M059J (cell line): ENCODE measurements around the gene NEURL3. TPM values are rescaled to one million over a fixed set of nuclear protein-coding genes. Genes with fewer than 3 reads are reported as not detected.
"Not testable (repeated sequence)": the region's sequence is repeated elsewhere in the genome, so short reads cannot be mapped to it uniquely, and the experiment has no call there.

Source experiments
- DNase-seq: peaks from one replicate; pipeline ENCODE4 v3.0.0-alpha.2; 2012; ENCODE audit warnings: low read depth
- total RNA-seq: library from RNA; depleted of rRNA; stranded (reverse); fragments of >200 nt; shearing (Covaris generic); gene quantifications from 2 replicates; pipeline ENCODE4 v1.2.3, GENCODE V29; 2014; rRNA removed

Gene NEURL3, protein sequence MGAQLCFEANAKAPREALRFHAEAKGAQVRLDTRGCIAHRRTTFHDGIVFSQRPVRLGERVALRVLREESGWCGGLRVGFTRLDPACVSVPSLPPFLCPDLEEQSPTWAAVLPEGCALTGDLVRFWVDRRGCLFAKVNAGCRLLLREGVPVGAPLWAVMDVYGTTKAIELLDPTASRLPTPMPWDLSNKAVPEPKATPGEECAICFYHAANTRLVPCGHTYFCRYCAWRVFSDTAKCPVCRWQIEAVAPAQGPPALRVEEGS
- 0.59 and 1.1 TPM in 2 replicates for total RNA-seq

DNA sequence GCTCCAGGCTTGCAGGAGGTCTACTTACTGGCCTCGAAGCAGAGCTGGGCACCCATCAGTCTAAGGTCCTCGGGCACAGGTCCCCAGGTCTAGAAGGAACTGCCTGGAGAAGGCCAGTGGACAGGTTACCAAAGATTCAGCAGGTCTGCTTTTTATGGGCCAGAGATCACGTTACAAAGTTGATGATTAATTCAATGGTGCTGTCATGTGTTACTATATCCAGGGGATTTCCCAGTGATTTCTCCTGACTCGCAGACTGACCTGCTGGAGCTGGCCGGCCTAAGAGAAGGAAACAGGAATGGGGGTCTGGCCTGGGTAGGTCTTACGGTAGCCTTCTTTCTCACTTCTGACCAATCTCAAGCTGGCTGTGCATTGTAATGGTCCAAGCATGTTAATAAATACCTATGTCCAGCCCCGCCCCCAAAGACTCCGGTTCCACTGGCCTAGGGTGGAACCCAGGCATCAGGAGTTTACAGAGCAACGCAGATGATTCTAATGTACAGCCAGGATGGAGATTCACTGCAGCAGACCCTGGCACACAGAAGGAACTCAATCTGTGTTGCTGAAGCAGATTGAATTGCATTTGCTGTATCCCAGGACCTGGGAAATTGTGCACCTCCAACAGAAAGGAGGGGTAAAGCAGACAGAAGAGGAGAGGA is at the start of gene NEURL3:
Gene NEURL3, minus strand, starts transcription at position 127 of the 659 bp plus-strand sequence. Its CDS starts 71 bp downstream, at position 56.
- DNase-seq: peak; percentile 83

DNA sequence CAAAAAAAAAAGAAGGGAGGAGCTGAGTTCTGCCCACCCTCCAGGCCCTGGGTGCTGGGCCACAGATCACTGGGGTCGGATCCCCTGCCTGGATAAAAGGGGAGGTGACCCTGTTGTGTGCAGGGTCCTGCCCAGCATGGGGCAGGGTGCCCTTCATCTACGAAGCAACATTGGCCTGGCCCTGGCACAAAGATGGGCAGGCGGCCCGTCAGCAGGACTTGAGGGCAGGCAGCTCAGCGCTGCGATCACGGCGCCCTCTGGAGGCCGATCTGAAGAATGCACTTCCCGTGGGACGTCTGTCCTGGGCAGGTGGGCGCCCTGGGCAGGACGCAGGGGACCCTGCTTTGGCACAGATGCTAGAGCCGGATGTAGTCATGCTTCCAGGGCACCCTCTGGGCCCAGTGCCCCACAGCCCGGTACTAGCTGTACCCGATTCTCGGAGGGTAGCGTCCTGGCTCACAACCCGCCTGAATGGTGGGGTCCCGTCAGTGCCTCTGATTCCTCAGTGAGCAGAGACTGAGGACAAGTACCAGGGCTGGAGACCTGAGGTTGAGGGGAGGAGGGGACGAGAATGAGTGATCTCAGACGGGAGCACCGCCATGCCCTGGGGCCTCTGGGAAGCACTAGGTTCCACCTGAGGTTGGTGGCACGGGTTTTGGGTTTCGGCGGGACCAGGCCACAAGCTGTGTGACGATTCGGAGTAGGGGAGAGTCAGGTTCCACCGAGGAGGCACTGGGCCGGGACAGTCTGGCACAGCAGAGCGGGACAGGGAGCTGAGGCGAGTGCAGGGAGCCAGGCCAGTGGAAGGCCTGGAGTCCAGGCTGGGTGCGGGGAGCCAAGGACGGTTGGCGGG is 49.4 kb upstream of the NEURL3 start:
- DNase-seq: peak; percentile 44

DNA sequence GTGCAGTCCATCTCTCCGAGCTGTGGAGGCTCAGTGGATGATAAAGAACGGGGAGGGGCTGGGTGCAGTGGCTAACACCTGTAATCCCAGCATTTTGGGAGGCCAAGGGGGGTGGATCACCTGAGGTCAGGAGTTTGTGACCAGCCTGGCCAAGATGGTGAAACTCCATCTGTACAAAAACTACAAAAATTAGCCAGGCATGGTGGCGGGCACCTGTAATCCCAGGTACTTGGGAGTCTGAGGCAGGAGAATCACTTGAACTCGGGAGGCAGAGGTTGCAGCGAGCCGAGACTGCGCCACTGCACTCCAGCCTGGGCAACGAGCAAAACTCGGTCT is 48.8 kb upstream of the NEURL3 start:
- not testable (repeated sequence) for DNase-seq

DNA sequence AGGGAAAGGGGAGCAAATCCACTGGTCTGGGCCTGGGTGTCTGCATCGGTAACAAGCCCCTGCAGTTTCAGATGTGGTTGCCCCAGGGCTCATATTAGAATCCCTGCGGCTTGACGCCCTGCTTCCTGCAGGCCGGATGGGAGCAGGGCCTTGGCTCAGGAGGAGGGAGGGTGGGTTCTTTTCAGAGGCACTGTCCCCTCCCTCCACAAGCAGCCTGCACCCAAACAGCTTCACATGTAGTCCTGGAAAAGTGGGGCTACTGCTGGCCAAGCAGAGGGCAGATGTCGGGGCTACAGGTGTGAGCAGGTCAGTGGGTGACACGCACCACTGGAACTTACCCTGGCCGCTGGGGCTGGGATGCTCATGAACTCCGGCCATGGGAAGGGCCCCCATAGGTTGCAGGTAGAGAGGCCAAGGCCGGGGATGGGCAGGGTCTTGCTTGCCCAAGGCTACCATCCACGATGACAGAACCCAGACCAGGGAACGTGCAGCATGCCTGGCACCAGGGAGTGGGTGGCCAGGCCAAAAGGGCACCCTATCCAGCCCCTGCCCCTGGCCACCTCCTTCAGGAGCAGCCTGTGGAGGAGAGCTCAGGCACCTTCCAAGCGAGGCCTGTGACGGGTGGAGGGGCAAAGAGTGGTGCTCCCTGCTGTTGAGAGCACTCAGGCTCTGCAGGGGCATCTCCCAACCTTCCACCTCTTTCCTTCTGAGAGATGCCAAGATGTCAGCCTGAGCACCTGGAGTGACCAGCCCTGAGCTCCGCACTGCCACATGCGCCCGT is 48.2 kb upstream of the NEURL3 start:
- no peak for DNase-seq

DNA sequence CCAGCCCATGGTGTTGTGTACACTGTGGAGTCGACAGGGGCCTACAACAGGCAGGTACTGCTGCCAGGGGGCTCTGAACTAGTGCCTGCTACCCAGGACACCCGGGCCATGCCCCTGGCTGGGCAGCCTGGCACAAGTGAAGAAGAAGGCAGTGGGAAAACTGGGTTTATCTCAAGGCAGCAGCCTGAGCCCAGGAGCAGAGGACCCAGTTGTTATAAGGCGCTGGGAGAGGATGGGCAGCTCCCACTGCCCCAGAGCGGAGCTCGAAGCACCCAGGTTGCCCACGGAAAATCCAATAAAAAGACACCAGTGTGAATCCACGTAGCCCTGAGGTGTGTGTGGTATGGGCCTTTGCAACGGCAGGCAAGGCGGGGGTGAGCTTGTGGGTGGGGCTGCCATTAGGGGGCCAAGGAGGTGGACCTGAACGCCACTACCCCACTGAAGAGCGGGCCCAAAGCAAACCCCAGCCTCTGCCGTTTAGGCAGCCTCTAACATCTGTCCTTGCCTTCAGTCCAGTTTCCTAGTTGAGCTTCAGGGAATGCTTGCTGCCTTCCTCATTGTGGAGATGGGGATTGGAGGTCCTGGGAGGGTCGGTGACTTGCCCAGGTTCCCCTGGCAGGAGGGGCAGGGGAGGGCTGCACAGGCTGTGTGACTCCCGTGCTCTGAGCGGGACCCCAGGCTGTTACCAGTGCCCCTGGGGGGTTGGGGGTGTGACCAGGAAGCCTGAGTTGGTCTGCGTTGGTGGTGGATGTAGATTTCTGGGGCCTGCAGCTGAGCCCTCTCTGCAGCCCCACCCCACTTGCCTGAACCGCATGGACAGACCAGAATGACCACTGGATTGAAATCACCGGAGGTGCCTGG is 47.4 kb upstream of the NEURL3 start:
- DNase-seq: no peak

DNA sequence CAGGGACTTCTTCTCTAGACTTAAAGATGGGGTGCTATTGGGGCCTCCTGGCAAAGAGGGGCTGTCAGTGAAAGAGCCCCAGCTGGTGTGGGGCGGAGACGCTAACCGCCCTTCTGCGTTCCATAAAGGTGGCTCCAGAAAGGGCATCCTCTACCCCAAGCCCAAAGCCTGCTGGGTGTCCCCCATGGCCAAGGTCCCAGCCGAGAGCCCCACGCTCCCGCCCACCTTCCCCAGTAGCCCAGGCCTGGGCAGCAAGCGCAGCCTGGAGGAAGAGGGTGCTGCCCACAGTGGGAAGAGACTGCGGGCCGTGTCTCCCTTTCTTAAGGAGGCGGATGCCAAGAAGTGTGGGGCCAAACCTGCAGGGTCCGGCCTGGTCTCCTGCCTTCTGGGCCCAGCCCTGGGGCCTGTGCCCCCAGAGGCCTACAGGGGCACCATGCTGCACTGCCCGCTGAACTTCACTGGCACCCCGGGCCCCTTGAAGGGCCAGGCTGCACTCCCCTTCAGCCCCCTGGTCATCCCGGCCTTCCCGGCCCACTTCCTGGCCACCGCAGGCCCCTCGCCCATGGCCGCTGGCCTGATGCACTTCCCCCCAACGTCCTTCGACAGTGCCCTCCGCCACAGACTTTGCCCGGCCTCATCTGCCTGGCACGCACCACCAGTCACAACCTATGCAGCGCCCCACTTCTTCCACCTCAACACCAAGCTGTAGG is 46.6 kb upstream of the NEURL3 start:
- no peak for DNase-seq

DNA sequence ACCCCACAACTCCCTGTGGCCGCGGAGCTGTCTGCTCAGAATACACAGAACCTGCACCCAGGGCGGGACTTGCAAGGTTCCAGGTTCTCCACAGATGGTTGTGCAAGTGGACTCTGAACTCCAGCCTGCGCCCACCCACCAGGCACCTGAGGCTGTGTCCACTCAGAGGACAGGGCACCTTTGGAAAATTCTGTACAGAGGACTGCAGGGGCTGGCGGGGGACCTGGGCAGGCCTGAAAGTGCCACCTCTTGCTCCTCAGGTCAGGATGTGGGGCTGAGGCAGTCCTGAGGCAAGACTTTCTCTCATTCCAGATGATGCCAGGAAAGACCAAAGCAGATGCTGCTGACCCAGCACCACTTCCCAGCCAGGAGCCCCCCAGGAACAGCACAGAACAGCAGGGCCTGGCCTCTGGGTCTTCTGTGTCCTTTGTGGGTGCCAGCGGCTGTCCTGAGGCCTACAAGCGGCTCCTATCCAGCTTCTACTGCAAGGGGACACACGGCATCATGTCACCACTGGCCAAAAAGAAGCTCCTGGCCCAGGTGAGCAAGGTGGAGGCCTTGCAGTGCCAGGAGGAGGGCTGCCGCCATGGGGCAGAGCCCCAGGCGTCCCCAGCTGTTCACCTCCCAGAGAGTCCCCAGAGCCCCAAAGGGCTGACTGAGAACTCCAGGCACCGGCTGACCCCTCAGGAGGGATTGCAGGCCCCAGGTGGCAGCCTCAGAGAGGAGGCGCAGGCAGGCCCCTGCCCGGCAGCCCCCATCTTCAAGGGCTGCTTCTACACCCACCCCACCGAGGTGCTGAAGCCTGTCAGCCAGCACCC is 45.8 kb upstream of the NEURL3 start:
- no peak for DNase-seq

DNA sequence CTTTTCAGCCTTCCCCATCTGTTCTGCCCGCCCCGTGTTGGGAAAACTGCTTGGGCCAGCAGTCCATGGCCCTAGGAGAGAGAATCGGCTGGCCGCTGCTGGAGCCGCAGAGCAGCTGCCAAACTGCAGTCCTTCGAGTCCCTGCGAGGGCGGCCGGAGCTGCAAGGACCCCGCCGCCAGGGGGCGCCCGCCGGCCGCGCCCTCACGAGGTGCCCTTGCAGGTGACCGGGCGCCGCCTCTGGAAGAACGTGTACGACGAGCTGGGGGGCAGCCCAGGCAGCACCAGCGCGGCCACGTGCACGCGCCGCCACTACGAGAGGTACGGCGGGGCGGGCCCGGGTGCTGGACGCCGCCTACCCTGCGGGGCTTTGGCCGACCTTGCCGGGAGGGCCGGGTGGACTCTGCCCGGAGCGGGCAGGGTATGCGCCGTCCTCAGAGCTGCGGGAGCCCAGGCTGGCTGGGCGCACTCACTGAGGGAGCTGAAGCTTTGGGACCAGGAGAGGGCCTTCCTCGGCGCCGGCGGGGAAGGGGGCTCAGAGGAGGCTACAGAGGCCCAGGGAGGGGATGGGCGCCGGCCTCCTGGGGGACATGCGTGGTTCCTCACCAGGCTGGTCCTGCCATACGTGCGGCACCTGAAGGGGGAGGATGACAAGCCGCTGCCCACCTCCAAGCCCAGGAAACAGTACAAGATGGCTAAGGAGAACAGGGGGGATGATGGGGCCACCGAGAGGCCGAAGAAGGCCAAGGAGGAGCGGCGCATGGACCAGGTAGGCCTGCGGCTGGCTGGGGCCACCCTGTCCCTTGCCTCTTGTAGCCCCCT is 45.0 kb upstream of the NEURL3 start:
- no peak for DNase-seq

DNA sequence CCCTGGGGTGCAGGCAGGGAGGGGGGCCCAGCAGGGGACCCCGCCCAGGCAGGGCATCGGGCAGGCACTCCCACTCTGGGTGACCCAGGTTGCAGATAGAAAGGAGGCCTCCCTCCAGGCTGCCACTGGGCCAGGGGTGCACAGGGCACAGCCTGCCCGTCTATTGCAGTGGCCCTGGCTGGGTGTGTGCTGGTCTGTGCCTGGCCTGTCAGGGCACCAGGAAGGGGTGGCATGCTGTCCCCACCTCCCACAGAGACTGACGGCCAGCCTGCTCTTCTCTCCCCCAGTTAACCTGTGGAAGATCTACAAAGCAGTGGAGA is 44.3 kb upstream of the NEURL3 start:
- no peak for DNase-seq

DNA sequence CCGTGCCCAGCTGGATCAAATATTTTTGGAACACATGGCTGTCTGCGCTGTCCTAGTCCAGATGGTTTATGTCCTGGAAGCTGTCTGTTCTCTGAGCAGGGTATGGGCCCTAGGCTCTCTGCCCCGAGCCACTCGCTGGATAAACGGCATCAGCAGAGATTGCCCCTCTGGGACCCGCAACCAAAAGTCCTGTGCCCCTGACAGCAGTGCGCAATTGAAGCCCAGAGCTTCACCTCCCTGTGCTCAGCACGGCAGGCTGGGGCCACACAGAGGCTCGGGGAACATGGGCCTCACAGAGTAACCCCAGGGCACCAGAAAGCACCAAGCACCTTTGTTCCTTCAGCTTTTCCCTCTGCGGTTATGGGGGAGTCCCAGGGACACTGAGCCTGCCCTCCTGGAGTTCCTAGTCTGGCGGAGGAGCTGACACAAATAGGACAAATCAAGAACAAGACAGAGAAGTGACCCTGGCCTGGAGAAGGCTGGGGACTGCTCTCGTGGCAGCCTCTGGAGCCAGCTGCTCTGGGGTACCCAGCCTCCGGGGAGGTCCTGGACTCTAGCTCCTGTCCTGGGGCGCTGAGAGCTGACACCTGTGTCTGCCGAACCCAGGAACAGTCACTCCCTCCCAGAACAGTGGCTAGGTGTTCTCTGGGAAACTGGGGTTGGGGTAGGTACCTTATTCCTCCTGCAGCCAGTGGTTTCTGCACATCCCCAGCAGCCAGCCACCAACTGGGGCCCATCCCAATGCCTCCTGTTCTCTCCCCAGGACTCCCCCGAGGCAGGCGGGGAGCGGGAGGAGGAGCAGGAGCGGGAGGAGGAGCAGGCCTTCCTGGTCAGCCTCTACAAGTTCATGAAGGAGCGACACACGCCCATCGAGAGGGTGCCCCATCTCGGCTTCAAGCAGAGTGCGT is 43.7 kb upstream of the NEURL3 start:
- no peak for DNase-seq

DNA sequence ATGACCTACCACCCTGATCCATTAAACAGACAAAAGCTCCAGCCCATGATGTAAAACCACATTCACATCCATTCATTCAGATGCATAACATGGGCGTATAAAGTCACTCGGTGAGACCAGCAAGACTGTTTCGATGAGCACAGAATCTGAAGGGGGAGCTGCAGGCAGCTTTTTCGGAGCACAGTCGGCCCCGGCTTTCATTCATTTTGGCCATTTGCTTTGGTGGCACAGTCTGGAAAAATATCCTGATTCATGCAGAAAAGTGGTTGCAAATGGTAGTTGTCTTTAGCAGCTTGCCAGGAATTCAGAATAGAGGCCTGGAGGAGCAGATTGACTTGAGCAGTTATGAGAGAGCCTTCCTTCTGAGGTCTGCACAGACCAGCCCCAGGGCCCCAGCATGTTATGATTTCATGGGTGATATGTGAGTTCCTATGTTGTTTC is 42.6 kb upstream of the NEURL3 start:
- no peak for DNase-seq

DNA sequence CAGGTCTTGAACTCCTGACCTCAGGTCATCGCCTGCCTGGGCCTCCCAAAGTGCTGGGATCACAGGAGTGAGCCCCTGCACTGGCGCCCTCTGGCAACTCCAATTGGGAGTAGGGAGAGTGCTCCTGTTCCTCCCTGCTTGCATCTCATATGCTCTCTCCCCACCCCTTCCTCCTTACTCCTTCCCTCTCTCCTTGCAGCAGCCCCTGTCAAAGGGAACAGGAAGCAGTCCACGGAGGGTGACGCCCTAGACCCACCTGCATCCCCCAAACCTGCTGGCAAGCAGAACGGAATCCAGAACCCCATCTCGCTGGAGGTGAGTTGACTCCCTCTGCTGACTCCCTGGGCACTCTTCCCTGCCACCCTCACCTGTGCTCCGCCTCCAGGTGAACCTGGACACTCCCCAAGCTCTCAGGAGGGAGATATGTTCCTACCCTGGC is 42.1 kb upstream of the NEURL3 start:
- no peak for DNase-seq

DNA sequence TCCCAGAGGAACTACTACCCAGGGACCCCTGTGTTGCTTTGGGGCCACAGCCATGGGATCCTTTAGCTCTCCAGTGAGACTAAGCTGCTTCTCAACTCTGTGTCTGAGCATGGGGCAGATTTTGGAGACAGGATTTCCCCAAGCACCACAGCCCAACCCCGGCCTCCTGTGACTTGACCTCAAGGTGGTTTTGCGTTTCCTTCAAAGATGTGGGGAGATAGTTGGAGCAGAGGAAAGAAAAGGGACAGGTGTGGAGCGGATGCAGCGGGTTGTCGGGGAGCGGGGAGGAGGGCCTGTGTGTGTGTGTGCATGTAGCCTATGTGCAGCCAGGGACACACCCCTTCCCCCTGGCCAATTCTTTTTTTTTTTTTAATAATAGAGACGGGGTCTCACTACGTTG is 41.6 kb upstream of the NEURL3 start:
- no peak for DNase-seq

DNA sequence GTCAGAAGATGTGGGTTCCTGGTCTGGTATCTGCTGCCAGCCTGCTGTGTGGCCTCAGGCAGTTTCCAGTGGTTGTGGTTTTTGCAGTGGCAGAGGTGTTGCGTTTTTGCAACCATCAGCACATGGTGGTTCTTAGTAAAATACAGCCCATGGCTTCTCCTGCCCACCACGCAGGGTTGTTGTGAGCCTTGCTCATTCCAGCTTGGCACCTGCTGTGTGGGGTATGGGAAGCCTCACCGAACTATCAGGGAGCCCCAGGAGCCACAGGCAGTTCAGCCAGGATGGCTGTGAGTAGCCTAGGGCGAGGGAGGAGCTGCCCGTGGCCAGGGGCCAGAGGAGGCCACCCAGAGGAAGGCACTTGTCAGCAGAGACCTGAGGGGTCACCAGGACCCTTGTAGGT is 41.2 kb upstream of the NEURL3 start:
- no peak for DNase-seq

DNA sequence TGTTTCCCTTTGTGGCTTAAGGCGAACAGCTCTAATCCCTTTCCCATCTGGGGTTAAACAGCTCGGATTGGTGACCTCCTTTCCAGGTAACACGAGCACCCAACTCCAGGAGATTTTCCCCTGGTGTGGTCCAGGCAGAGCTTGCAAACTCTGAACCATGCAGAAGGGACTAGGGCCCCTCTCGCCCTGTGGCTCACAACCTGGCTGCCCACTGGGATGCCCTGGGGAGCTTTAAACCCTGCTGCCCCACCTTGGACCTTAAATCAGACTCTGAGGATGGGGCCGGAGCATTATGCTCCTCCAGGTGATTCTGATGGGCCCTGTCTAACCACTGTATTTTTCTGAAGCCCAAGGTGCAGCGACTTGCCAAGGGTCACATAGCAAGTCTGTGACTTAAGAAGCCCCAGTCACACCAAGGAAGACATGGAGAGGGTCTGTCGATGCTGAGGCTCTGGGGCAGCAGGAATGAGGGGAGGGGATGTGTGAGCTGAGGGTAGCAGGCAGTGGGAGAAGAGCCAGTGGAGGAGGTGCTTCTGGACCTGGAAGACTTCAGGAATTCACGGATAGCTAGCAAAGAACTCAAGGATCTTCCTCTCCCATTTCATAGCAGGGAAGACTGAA is 37.3 kb upstream of the NEURL3 start:
- no peak for DNase-seq

DNA sequence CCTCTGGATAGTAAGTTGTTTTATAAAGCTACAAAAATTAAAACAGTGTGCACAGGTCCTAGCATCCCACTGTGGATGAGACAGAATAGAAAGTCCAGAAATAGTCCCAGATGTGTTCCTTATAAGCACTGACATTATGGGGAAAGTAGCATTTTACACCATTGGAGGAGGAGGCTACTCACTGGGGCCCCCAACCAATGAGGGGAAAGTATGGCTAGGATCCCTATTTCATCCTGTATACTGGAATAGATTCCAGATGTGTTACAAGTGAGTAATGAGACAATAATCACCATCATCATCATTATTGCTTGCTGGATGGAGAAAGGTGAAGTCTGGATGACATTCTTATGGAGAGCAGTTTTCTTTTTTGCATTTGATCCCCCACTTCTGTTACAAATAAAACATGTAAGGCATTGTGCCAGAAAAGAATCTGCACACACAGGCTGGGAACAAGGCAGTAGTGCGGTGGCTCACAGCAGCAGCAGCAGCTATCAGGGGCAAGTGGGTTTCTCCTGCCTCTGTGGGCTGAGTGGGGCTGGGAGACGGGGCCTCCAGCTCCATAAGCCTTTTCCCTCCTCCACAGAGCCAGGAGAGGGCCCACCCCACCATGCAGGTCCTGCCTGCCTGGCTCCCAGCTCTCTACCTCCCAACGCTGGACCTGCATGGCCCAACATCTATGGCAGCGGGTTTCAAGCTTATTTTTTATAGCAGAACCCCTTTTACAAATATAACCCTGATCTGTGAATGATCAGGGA is 36.4 kb upstream of the NEURL3 start:
- DNase-seq: no peak
